ENCODE measurements around the gene EDIL3. TPM values are rescaled to one million over a fixed set of nuclear protein-coding genes. Genes with fewer than 3 reads are reported as not detected.

EDIL3 gene
- total and polyA plus RNA-seq, 2 of the 13 experiments (the other 11 are each of a cell fraction or from before 2014, with no cell fraction given): 0.01 TPM; not detected in 1

DNA sequence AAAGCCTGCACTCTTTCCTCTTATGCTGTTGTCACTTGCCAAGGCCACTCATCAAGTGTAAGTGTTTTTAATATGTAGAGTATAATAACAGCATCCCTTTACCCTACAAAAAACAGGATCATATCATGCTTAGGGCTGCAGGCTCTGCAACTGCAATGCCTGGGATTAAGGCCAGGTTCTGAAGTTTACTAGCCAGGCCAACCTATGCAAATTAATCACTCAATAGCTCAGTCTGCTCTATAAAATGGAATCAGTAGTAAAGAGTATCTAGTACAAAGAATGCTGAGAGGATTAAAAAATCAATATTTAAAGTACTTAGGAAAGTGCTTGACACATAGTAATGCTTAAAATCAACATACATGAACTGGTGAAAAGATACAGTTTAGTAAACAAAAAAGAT, 253.3 kb downstream of the EDIL3 start (continued):
- no peak for TF ChIP-seq ZNF318 (CRISPR knock-in tag; IDR thresholded peaks at IDR 0.05)
- TF ChIP-seq NFE2L2 (IDR thresholded peaks at IDR 0.05; ENCODE audit: low read length): no peak
- no peak for TF ChIP-seq MTF1 (CRISPR knock-in tag; IDR thresholded peaks at IDR 0.05)
- TF ChIP-seq ZNF589 (CRISPR knock-in tag; conservative IDR thresholded peaks at IDR 0.05): no peak
- no peak for TF ChIP-seq ZHX1 (CRISPR knock-in tag; IDR thresholded peaks at IDR 0.05; ENCODE audit: low read depth)
- no peak for TF ChIP-seq RELA (CRISPR knock-in tag; IDR thresholded peaks at IDR 0.05)
- TF ChIP-seq CSRNP2 (CRISPR knock-in tag; conservative IDR thresholded peaks at IDR 0.05; ENCODE audit: low read depth): no peak

Data from HepG2 (cell line).